Fibroblast of skin of scalp (primary cell): ENCODE data around the gene PDCD1LG2.
A peak's percentile ranks its signal among the peaks of the same experiment; 100 is the strongest.
"Not testable (repeated sequence)": the region's sequence is repeated elsewhere in the genome, so short reads cannot be mapped to it uniquely, and the experiment has no call there.

Experiments
- DNase-seq: peaks from one replicate; pipeline ENCODE4 v3.0.0-alpha.2; 2013

PDCD1LG2 gene

GRCh38 chr9:5493679-5494511 lies 16.4 kb upstream of the PDCD1LG2 start:
- peak; percentile 83 for DNase-seq

GRCh38 chr9:5494765-5495164 lies 15.6 kb upstream of the PDCD1LG2 start:
- DNase-seq: not testable (repeated sequence)

- no peak for DNase-seq
Observed at GRCh38 chr9:5499157-5499556, 11.2 kb upstream of the PDCD1LG2 start.

- peak; percentile 65 for DNase-seq
Observed at GRCh38 chr9:5499889-5500398, 10.4 kb upstream of the PDCD1LG2 start.

GRCh38 chr9:5500441-5501235 lies 9.7 kb upstream of the PDCD1LG2 start:
- DNase-seq: peak; percentile 74

- DNase-seq: no peak
Observed at GRCh38 chr9:5502553-5502952, 7.8 kb upstream of the PDCD1LG2 start.

GRCh38 chr9:5509573-5509972 lies 758 bp upstream of the PDCD1LG2 start:
- DNase-seq: peak; percentile 99

GRCh38 chr9:5510989-5511388 lies 658 bp downstream of the PDCD1LG2 start:
- DNase-seq: peak; percentile 44

- no peak for DNase-seq
Observed at GRCh38 chr9:5511476-5511875, 1.1 kb downstream of the PDCD1LG2 start.

GRCh38 chr9:5511935-5512580 lies 1.7 kb downstream of the PDCD1LG2 start:
- no peak for DNase-seq

GRCh38 chr9:5512658-5513452 lies 2.5 kb downstream of the PDCD1LG2 start:
- DNase-seq: no peak

GRCh38 chr9:5513966-5514616 lies 3.8 kb downstream of the PDCD1LG2 start:
- peak; percentile 47 for DNase-seq

- DNase-seq: peak; percentile 28
Observed at GRCh38 chr9:5514617-5515260, 4.4 kb downstream of the PDCD1LG2 start.

- DNase-seq: no peak
Observed at GRCh38 chr9:5515261-5515650, 4.9 kb downstream of the PDCD1LG2 start.

GRCh38 chr9:5516453-5517220 lies 6.3 kb downstream of the PDCD1LG2 start:
- peak; percentile 38 for DNase-seq

GRCh38 chr9:5518171-5518936 lies 8.0 kb downstream of the PDCD1LG2 start:
- peak; percentile 73 for DNase-seq

GRCh38 chr9:5518937-5519319 lies 8.6 kb downstream of the PDCD1LG2 start:
- no peak for DNase-seq

GRCh38 chr9:5524090-5524489 lies 13.8 kb downstream of the PDCD1LG2 start:
- DNase-seq: no peak

GRCh38 chr9:5529683-5530221 lies 19.4 kb downstream of the PDCD1LG2 start:
- DNase-seq: no peak
